Stimulated activated CD8-positive, alpha-beta memory T cell treated with anti-CD3 and anti-CD28 coated beads, Interleukin-15, amount 100 ng/mL, for 1 hour (primary cell): ENCODE results near the gene HMCN1.
"Not testable (repeated sequence)": the region's sequence is repeated elsewhere in the genome, so short reads cannot be mapped to it uniquely, and the experiment has no call there.

Experiments used
- DNase-seq: peaks from one replicate; pipeline ENCODE4 v3.0.0-alpha.2; 2020; ENCODE audit warnings: low read depth

The HMCN1 gene

GRCh38 chr1:186206048-186206570 is 471.9 kb downstream of the HMCN1 start:
- no peak for DNase-seq

- DNase-seq, result no peak
Observed at GRCh38 chr1:186207391-186208085, 473.3 kb downstream of the HMCN1 start.

- no peak for DNase-seq
Observed at GRCh38 chr1:186208405-186209129, 474.4 kb downstream of the HMCN1 start.

- DNase-seq, result no peak
Observed at GRCh38 chr1:186210258-186210657, 476.1 kb downstream of the HMCN1 start.

GRCh38 chr1:186211583-186211982 is 477.4 kb downstream of the HMCN1 start:
- DNase-seq, result not testable (repeated sequence)

- no peak for DNase-seq
Observed at GRCh38 chr1:186212568-186213224, 478.5 kb downstream of the HMCN1 start.

GRCh38 chr1:186213225-186213607 is 479.0 kb downstream of the HMCN1 start:
- no peak for DNase-seq

- no peak for DNase-seq
Observed at GRCh38 chr1:186214791-186215190, 480.6 kb downstream of the HMCN1 start.

- DNase-seq, result no peak
Observed at GRCh38 chr1:186215636-186216035, 481.4 kb downstream of the HMCN1 start.

- DNase-seq, result no peak
Observed at GRCh38 chr1:186218654-186219352, 484.6 kb downstream of the HMCN1 start.

- DNase-seq, result no peak
Observed at GRCh38 chr1:186220067-186220466, 485.9 kb downstream of the HMCN1 start.

GRCh38 chr1:186220911-186221310 is 486.7 kb downstream of the HMCN1 start:
- no peak for DNase-seq

GRCh38 chr1:186225096-186225495 is 490.9 kb downstream of the HMCN1 start:
- DNase-seq, result no peak

GRCh38 chr1:186228749-186229148 is 494.6 kb downstream of the HMCN1 start:
- no peak for DNase-seq

GRCh38 chr1:186231861-186232436 is 497.8 kb downstream of the HMCN1 start:
- no peak for DNase-seq

GRCh38 chr1:186234976-186235686 is 500.9 kb downstream of the HMCN1 start:
- no peak for DNase-seq

- DNase-seq, result no peak
Observed at GRCh38 chr1:186235696-186236095, 501.5 kb downstream of the HMCN1 start.

- no peak for DNase-seq
Observed at GRCh38 chr1:186236921-186237320, 502.7 kb downstream of the HMCN1 start.

GRCh38 chr1:186239171-186239570 is 505.0 kb downstream of the HMCN1 start:
- no peak for DNase-seq

GRCh38 chr1:186240436-186240835 is 506.2 kb downstream of the HMCN1 start:
- DNase-seq, result no peak
